HepG2 (cell line): ENCODE data around the gene ZBTB46. TPM values are rescaled to one million over a fixed set of nuclear protein-coding genes. Genes with fewer than 3 reads are reported as not detected.

Experiments
- BHLHE40 ChIP-seq: IDR thresholded peaks from 2 replicates; pipeline ENCODE4 v1.6.1; 2011; ENCODE audit warnings: low read length, improper control_type of control experiment
- EED ChIP-seq: sonication (generic); formaldehyde crosslinking; IDR thresholded peaks from 2 replicates; pipeline ENCODE4 v1.5.0; 2020; ENCODE audit warnings: mild to moderate bottlenecking, missing genetic modification reagents
- ETV6 ChIP-seq: sonication (generic); formaldehyde crosslinking; conservative IDR thresholded peaks from 2 replicates; pipeline ENCODE4 v1.4.0; 2020; ENCODE audit warnings: missing genetic modification reagents
- HDAC1 ChIP-seq: sonication (generic); formaldehyde crosslinking; IDR thresholded peaks from 2 replicates; pipeline ENCODE4 v1.5.1; 2020; ENCODE audit warnings: mild to moderate bottlenecking, missing genetic modification reagents
- HOXA5 ChIP-seq: sonication (generic); formaldehyde crosslinking; IDR thresholded peaks from 2 replicates; pipeline ENCODE4 v1.4.0; 2020; ENCODE audit warnings: missing genetic modification reagents
- ISX ChIP-seq: sonication (generic); formaldehyde crosslinking; conservative IDR thresholded peaks from 2 replicates; pipeline ENCODE4 v1.5.0; 2020; ENCODE audit warnings: missing genetic modification reagents
- KDM1A ChIP-seq: IDR thresholded peaks from 2 replicates; pipeline ENCODE4 v1.6.1; 2016; ENCODE audit warnings: missing compliant biosample characterization
- MAF1 ChIP-seq: sonication (generic); formaldehyde crosslinking; IDR thresholded peaks from 2 replicates; pipeline ENCODE4 v1.5.0; 2020; ENCODE audit warnings: missing genetic modification reagents, borderline replicate concordance
- MTA3 ChIP-seq: sonication (generic); formaldehyde crosslinking; IDR thresholded peaks from 2 replicates; pipeline ENCODE4 v1.4.0; 2020; ENCODE audit warnings: missing genetic modification reagents
- REPIN1 ChIP-seq: sonication (generic); formaldehyde crosslinking; IDR thresholded peaks from 2 replicates; pipeline ENCODE4 v1.8.0; 2022; ENCODE audit warnings: missing genetic modification reagents, low read depth, mild to moderate bottlenecking, borderline replicate concordance
- SAFB2 ChIP-seq: sonication (generic); formaldehyde crosslinking; IDR thresholded peaks from 2 replicates; pipeline ENCODE4 v1.5.1; 2020; ENCODE audit warnings: missing genetic modification reagents, low read depth, mild to moderate bottlenecking, borderline replicate concordance
- ZC3H4 ChIP-seq: sonication (generic); formaldehyde crosslinking; IDR thresholded peaks from 2 replicates; pipeline ENCODE4 v1.4.0; 2020; ENCODE audit warnings: missing genetic modification reagents, borderline replicate concordance
- ZKSCAN1 ChIP-seq: fragments of 150-350 bp; IDR thresholded peaks from 2 replicates; pipeline ENCODE4 v1.6.1; 2014; ENCODE audit warnings: low read length
- ZNF558 ChIP-seq: sonication (generic); formaldehyde crosslinking; IDR thresholded peaks from 2 replicates; pipeline ENCODE4 v1.9.0; 2022; ENCODE audit warnings: mild to moderate bottlenecking, missing genetic modification reagents, borderline replicate concordance
- ZNF670 ChIP-seq: sonication (generic); formaldehyde crosslinking; IDR thresholded peaks from 2 replicates; pipeline ENCODE4 v1.8.0; 2022; ENCODE audit warnings: mild to moderate bottlenecking, missing genetic modification reagents, borderline replicate concordance
- ZSCAN25 ChIP-seq: sonication (generic); formaldehyde crosslinking; IDR thresholded peaks from 2 replicates; pipeline ENCODE4 v1.8.0; 2022; ENCODE audit warnings: mild to moderate bottlenecking, missing genetic modification reagents
- ZSCAN29 ChIP-seq: sonication (generic); formaldehyde crosslinking; conservative IDR thresholded peaks from 2 replicates; pipeline ENCODE4 v1.4.0; 2020; ENCODE audit warnings: mild to moderate bottlenecking, missing genetic modification reagents
- polyA plus RNA-seq, 8 experiments: library from polyadenylated mRNA; depleted of rRNA in 3 of 8; stranded (reverse) in 7 of 8; unstranded in 1 of 8; fragments of >200 nt; fragmentation: Illumina TruSeq in 4 of 8; extraction: Trizol in 4 of 8; gene quantifications; 2 replicates each; pipeline versions ENCODE4 v1.2.1 to v1.2.3, GENCODE V29; 2011 to 2016; ENCODE audit warnings: low read depth in 4 of 8, missing spikeins in 1 of 8, mixed read lengths in 1 of 8; ENCODE audit not compliant: insufficient read depth in 1 of 8
- total RNA-seq, 5 experiments: library from RNA; depleted of rRNA; stranded (reverse); fragments of >200 nt; fragmentation: Illumina TruSeq; extraction: Trizol; gene quantifications; 2 replicates each; pipeline ENCODE4 v1.2.3, GENCODE V29; 2016; ENCODE audit warnings: low read depth in 1 of 5
- TF ChIP-seq, protein P1 (sequence below), 2 experiments: sonication (generic) in 1 of 2; formaldehyde crosslinking in 1 of 2; IDR thresholded peaks; 2 replicates each; pipeline versions ENCODE4 v1.4.0 to v1.6.1; 2016 to 2020; ENCODE audit warnings: borderline replicate concordance in 1 of 2, low read depth in 1 of 2, mild to moderate bottlenecking in 1 of 2, missing genetic modification reagents in 1 of 2
- TF ChIP-seq, protein P2 (sequence below): sonication (generic); formaldehyde crosslinking; IDR thresholded peaks from 2 replicates; pipeline ENCODE4 v1.4.0; 2020; ENCODE audit warnings: missing genetic modification reagents
- TF ChIP-seq, protein P3 (sequence below): sonication (generic); formaldehyde crosslinking; IDR thresholded peaks from 2 replicates; pipeline ENCODE4 v1.8.0; 2022; ENCODE audit warnings: mild to moderate bottlenecking, missing genetic modification reagents, moderate library complexity
- TF ChIP-seq, protein P4 (sequence below): sonication (generic); formaldehyde crosslinking; IDR thresholded peaks from 2 replicates; pipeline ENCODE4 v1.4.0; 2020; ENCODE audit warnings: missing genetic modification reagents, mild to moderate bottlenecking, borderline replicate concordance

ZBTB46 gene
- total and polyA plus RNA-seq, 2 of the 13 experiments (the other 11 are each of a cell fraction or from before 2014, with no cell fraction given) = 1.6 to 13.5 TPM

DNA sequence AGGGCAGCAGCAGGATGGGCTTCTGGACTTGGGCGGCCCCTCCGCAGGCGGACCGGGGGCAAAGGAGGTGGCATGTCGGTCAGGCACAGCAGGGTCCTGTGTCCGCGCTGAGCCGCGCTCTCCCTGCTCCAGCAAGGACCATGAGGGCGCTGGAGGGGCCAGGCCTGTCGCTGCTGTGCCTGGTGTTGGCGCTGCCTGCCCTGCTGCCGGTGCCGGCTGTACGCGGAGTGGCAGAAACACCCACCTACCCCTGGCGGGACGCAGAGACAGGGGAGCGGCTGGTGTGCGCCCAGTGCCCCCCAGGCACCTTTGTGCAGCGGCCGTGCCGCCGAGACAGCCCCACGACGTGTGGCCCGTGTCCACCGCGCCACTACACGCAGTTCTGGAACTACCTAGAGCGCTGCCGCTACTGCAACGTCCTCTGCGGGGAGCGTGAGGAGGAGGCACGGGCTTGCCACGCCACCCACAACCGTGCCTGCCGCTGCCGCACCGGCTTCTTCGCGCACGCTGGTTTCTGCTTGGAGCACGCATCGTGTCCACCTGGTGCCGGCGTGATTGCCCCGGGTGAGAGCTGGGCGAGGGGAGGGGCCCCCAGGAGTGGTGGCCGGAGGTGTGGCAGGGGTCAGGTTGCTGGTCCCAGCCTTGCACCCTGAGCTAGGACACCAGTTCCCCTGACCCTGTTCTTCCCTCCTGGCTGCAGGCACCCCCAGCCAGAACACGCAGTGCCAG, 134.3 kb downstream of the ZBTB46 start, which contains the start of gene TNFRSF6B (continued):
- TF ChIP-seq, protein P1, sequence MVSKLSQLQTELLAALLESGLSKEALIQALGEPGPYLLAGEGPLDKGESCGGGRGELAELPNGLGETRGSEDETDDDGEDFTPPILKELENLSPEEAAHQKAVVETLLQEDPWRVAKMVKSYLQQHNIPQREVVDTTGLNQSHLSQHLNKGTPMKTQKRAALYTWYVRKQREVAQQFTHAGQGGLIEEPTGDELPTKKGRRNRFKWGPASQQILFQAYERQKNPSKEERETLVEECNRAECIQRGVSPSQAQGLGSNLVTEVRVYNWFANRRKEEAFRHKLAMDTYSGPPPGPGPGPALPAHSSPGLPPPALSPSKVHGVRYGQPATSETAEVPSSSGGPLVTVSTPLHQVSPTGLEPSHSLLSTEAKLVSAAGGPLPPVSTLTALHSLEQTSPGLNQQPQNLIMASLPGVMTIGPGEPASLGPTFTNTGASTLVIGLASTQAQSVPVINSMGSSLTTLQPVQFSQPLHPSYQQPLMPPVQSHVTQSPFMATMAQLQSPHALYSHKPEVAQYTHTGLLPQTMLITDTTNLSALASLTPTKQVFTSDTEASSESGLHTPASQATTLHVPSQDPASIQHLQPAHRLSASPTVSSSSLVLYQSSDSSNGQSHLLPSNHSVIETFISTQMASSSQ (IDR thresholded peaks at IDR 0.05; ENCODE audit: low read depth) = no peak
- TF ChIP-seq, protein P1 (CRISPR knock-in tag; IDR thresholded peaks at IDR 0.05; ENCODE audit: borderline replicate concordance) = no peak
- TF ChIP-seq ZSCAN25 (CRISPR knock-in tag) (no peak), ZSCAN29 (CRISPR knock-in tag) (no peak), MTA3 (CRISPR knock-in tag) (no peak), ZC3H4 (CRISPR knock-in tag) (no peak), ETV6 (no peak), HDAC1 (no peak), MAF1 (CRISPR knock-in tag) (no peak), BHLHE40 (no peak), SAFB2 (CRISPR knock-in tag) (peak; percentile 63), EED (CRISPR knock-in tag) (peak; percentile 59; the same call in 1 of the 2 replicates), ZKSCAN1 (no peak), ISX (CRISPR knock-in tag) (no peak), ZNF558 (no peak), HOXA5 (CRISPR knock-in tag) (no peak), KDM1A (CRISPR knock-in tag) (no peak), REPIN1 (CRISPR knock-in tag) (no peak), ZNF670 (no peak)
- TF ChIP-seq, protein P2, sequence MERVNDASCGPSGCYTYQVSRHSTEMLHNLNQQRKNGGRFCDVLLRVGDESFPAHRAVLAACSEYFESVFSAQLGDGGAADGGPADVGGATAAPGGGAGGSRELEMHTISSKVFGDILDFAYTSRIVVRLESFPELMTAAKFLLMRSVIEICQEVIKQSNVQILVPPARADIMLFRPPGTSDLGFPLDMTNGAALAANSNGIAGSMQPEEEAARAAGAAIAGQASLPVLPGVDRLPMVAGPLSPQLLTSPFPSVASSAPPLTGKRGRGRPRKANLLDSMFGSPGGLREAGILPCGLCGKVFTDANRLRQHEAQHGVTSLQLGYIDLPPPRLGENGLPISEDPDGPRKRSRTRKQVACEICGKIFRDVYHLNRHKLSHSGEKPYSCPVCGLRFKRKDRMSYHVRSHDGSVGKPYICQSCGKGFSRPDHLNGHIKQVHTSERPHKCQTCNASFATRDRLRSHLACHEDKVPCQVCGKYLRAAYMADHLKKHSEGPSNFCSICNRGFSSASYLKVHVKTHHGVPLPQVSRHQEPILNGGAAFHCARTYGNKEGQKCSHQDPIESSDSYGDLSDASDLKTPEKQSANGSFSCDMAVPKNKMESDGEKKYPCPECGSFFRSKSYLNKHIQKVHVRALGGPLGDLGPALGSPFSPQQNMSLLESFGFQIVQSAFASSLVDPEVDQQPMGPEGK = peak; percentile 62
- TF ChIP-seq, protein P3, sequence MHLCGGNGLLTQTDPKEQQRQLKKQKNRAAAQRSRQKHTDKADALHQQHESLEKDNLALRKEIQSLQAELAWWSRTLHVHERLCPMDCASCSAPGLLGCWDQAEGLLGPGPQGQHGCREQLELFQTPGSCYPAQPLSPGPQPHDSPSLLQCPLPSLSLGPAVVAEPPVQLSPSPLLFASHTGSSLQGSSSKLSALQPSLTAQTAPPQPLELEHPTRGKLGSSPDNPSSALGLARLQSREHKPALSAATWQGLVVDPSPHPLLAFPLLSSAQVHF = no peak
- TF ChIP-seq, protein P4, sequence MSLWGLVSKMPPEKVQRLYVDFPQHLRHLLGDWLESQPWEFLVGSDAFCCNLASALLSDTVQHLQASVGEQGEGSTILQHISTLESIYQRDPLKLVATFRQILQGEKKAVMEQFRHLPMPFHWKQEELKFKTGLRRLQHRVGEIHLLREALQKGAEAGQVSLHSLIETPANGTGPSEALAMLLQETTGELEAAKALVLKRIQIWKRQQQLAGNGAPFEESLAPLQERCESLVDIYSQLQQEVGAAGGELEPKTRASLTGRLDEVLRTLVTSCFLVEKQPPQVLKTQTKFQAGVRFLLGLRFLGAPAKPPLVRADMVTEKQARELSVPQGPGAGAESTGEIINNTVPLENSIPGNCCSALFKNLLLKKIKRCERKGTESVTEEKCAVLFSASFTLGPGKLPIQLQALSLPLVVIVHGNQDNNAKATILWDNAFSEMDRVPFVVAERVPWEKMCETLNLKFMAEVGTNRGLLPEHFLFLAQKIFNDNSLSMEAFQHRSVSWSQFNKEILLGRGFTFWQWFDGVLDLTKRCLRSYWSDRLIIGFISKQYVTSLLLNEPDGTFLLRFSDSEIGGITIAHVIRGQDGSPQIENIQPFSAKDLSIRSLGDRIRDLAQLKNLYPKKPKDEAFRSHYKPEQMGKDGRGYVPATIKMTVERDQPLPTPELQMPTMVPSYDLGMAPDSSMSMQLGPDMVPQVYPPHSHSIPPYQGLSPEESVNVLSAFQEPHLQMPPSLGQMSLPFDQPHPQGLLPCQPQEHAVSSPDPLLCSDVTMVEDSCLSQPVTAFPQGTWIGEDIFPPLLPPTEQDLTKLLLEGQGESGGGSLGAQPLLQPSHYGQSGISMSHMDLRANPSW = no peak
